Fibroblast of villous mesenchyme (primary cell): Measurements from ENCODE around the gene SPINK14. TPM values are rescaled to one million over a fixed set of nuclear protein-coding genes. Genes with fewer than 3 reads are reported as not detected.

ENCODE experiments used
- DNase-seq: peaks from one replicate; pipeline ENCODE4 v3.0.0-alpha.2; 2010; ENCODE audit warnings: low read depth
- H3K4me3 ChIP-seq: 2 replicates; pipeline ENCODE4 v1.5.1; 2011; ENCODE audit warnings: low read depth, mild to moderate bottlenecking, low read length
- CTCF ChIP-seq: IDR thresholded peaks from 2 replicates; pipeline ENCODE4 v1.5.1; 2012; ENCODE audit warnings: low read depth, mild to moderate bottlenecking, low read length; ENCODE audit not compliant: insufficient read depth
- total RNA-seq: library from RNA; depleted of rRNA; stranded (reverse); fragments of >200 nt; gene quantifications from 2 replicates; pipeline ENCODE4 v1.2.3, GENCODE V29; 2012

The SPINK14 gene
- total RNA-seq, 1 donor = not detected

GRCh38 chr5:148186248-148187003, 18.1 kb downstream of the SPINK14 start:
- no peak for TF ChIP-seq CTCF
- DNase-seq = peak; percentile 34
- no peak overlapping the region for H3K4me3 ChIP-seq

DNA sequence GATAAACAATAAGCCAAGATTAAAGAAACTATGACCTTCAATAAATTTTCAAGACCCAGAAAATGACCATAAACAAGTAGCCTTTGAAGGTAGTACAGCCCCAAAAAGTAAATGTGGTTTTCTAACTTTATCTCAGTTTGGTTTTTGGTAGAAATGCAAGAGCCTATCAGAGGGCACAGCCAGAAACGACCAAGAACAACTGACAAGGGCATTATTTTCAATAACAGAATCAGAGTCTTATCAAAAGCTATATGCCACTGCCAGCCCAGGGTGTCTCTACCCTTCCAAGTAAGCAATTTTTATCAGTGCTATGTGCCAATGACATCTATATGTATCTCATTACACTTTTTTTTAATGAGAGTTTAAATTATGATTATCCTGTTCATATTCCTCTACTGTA, 22.7 kb downstream of the SPINK14 start:
- H3K4me3 ChIP-seq = no peak overlapping the region
- TF ChIP-seq CTCF = no peak
- no peak for DNase-seq

DNA sequence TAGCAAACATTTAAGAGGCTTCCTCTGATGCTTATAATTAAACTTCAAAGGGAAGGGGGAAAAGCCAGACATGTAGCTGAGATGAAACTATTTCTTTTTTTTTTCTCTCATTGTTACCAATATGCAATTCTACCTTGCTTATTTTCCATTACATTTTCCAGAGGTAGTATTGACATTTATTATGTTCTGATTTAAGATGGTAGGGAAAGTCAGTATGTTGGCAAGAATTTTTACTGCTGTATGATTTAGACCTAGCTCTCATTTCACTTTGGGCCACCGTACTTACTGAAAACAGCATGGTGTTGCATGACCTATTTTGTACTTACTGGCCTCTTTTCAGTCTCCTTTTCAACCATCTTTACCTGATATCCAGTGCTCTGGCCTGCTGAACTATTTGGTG, 24.9 kb downstream of the SPINK14 start:
- no peak overlapping the region for H3K4me3 ChIP-seq
- DNase-seq = no peak
- no peak for TF ChIP-seq CTCF

DNA sequence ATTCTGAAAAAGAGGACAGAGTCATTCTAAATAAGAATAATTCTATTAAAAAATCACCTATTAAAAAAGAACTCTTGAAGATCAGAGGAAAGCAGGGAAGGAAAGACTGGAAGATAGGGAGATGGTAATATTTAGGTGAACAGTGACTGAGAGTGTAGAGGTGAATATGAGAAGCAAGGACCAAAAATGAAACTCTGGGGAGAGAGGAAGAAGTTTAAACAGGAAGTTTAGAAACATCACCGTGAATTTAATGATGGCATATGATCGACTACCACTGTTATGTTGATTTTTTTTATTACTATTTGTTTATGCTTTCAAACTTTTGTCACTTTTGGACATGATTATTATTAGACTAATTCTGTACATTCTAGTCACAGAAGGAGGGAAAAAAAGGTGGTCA, 32.8 kb downstream of the SPINK14 start:
- no peak for TF ChIP-seq CTCF
- no peak for DNase-seq
- H3K4me3 ChIP-seq = no peak overlapping the region

DNA sequence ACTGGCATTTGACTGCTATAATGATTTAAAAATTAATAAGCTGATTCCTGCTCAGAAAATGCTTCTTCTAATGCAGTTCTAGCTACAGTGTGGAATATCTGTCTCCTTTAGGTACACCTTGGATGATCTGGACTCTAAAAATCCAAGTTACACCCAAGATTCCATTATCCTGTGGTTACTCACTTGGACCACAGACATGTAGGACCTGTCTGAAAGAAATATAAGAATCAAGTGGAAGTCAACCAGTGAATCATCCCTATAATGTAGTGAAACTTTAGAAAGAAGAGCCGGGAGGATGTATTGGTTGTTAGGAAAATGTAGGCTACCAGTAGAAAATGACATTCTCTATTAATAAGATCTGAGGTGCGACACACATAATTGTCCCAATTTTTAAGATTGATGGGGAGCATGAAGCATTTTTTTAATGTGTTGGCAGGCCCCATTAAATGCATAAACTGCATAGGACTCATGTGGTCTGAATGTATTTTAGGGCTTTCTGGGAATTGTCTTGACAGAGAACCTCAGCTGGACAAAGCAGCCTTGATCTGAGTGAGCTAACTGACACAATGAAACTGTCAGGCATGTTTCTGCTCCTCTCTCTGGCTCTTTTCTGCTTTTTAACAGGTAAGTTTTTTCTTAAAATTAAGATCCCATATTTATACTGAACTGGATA, 34.3 kb downstream of the SPINK14 start, which contains the start of gene SPINK6:
Gene SPINK6 (plus strand): TSS at position 512 of the 673 bp plus-strand sequence. CDS start 55 bp downstream, at position 567.
- no peak for DNase-seq
- no peak for TF ChIP-seq CTCF
- no peak within 1 kb of the TSS for H3K4me3 ChIP-seq

DNA sequence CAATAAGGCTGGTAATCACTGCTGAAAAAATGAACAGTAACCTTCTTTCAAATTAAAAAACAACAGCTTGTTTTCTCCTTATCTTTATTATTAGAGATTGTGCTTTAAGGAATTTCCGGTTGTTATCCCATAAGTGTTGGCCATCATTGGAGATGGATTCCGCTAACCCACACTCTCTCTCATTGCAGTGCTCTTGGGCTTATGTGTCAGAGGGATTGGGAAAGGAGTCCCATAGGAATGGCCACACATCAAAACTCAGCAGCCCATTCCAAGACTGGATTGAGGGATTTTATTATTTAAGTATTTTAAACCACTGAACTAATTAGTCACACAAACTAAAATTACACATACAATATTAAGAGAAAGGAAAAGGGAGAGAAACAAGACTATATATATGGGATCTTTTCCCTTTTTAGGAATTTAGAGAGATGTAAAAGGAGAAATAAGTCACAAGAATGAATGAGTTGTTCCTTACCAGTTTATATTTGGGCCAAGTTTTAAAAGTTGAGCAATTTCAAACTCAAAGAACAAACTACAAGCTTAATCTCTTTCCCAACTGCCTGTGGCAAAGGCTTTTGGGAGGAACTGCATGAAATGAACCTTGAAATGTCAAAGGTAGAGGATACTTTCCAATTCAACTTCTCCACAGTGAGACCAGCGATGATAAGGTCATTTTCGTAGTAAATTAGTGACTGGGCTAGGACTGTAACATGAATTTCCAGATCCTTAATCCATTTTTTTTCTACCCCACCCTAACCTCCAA, 36.9 kb downstream of the SPINK14 start:
- H3K4me3 ChIP-seq = no peak overlapping the region
- DNase-seq = no peak
- no peak for TF ChIP-seq CTCF
